Lower lobe of right lung (tissue), 2 donors: ENCODE results near the gene ROBO2. TPM values are rescaled to one million over a fixed set of nuclear protein-coding genes. Genes with fewer than 3 reads are reported as not detected.

ENCODE experiments used
- ATAC-seq, 2 donors: fragments of 200-7000 bp; cut with Tn5 transposase; one replicate each; pipeline ENCODE4 v1.9.1; 2020 to 2022; ENCODE audit warnings: mild to moderate bottlenecking in 2 of 2, moderate library complexity in 2 of 2
- DNase-seq: peaks from one replicate; pipeline ENCODE4 v3.0.0-alpha.2; 2020
- H3K27ac ChIP-seq: fragments of 200-600 bp; one replicate; pipeline ENCODE4 v1.8.0; 2022
- H3K27me3 ChIP-seq: fragments of 200-600 bp; one replicate; pipeline ENCODE4 v1.8.0; 2022; ENCODE audit warnings: low read depth
- H3K36me3 ChIP-seq: fragments of 200-600 bp; one replicate; pipeline ENCODE4 v1.8.0; 2022; ENCODE audit warnings: mild to moderate bottlenecking
- H3K4me1 ChIP-seq: fragments of 200-600 bp; one replicate; pipeline ENCODE4 v1.8.0; 2022
- H3K4me3 ChIP-seq: fragments of 200-600 bp; one replicate; pipeline ENCODE4 v1.8.0; 2022; ENCODE audit warnings: mild to moderate bottlenecking
- H3K9me3 ChIP-seq: fragments of 200-600 bp; one replicate; pipeline ENCODE4 v1.8.0; 2022
- CTCF ChIP-seq: fragments of 200-600 bp; IDR thresholded peaks from one replicate; pipeline ENCODE4 v1.8.0; 2022; ENCODE audit warnings: antibody characterized with exemption, mild to moderate bottlenecking
- intact Hi-C: fragments of 100-400 bp; cut with DNase I; formaldehyde crosslinking; loops from one replicate; pipeline ENCODE4 v1.11.0; 2022
- total RNA-seq: library from RNA; stranded (reverse); fragmentation: NEBNext Ultra II Directional; extraction: Animal tissue kit (Norgen Biotek cat#: 25700); gene quantifications from one replicate; pipeline ENCODE4 v1.2.1, GENCODE V29; 2021
- donor health status: DM: no; HTN: yes; CAD: no; lungs with severe emphysema.

ROBO2 gene
- total RNA-seq, 1 donor from 2014 or later, result 11.8 TPM

GRCh38 chr3:77065750-77066149 is 25.9 kb downstream of the ROBO2 start:
- intact Hi-C loops, result no loop called here
- Histone ChIP-seq H3K27me3 (no peaks in the 10 kb centered on the region), H3K4me3 (no peak overlapping the region), H3K36me3 (no peaks in the 10 kb centered on the region), H3K27ac (no peak overlapping the region), H3K4me1 (no peaks in the 10 kb centered on the region), H3K9me3 (peaks cover 16% of the 10 kb centered on the region)
- no peak for TF ChIP-seq CTCF
- ATAC-seq (no peak), DNase-seq (no peak)

- Histone ChIP-seq H3K36me3 (no peaks in the 10 kb centered on the region), H3K27me3 (no peaks in the 10 kb centered on the region), H3K4me3 (no peak overlapping the region), H3K9me3 (peaks cover 15% of the 10 kb centered on the region), H3K4me1 (no peaks in the 10 kb centered on the region), H3K27ac (no peak overlapping the region)
- ATAC-seq (no peak), DNase-seq (no peak)
- intact Hi-C loops, result no loop called here
- TF ChIP-seq CTCF, result no peak
Observed at GRCh38 chr3:77066829-77067228, 26.9 kb downstream of the ROBO2 start.

- H3K27me3 ChIP-seq, result no peaks in the 10 kb centered on the region
- ATAC-seq (no peak), DNase-seq (no peak)
- no peak overlapping the region for H3K4me3 ChIP-seq
- TF ChIP-seq CTCF, result no peak
- H3K9me3 ChIP-seq, result no peaks in the 10 kb centered on the region
- intact Hi-C loops, result no loop called here
- no peaks in the 10 kb centered on the region for H3K4me1 ChIP-seq
- H3K36me3 ChIP-seq, result no peaks in the 10 kb centered on the region
- no peak overlapping the region for H3K27ac ChIP-seq
Observed at GRCh38 chr3:77068808-77069207, 28.9 kb downstream of the ROBO2 start.

DNA sequence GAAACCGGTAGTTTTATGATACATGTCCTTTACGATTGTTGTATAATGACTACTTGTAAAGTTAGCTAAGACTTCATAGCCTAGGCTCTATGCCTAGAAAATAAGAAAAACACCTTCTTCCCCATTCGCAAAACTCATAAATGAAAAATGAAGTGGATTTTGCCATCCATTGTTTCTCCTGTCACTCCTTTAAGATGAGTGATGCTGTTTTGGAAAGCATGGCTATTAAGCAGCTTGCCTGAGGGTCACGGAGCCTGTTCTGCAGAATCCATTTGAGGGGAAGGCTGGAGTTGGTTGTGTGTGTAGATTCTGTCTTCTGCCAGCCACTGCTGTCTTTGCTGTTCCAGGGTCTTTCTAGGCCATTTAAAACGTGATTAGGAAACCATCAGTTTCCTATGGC is 31.5 kb downstream of the ROBO2 start:
- Histone ChIP-seq H3K4me1 (no peaks in the 10 kb centered on the region), H3K27ac (no peak overlapping the region), H3K36me3 (no peaks in the 10 kb centered on the region), H3K4me3 (no peak overlapping the region), H3K9me3 (no peaks in the 10 kb centered on the region), H3K27me3 (no peaks in the 10 kb centered on the region)
- ATAC-seq (no peak), DNase-seq (no peak)
- intact Hi-C loops, result no loop called here
- TF ChIP-seq CTCF, result no peak

GRCh38 chr3:77071809-77072208 is 31.9 kb downstream of the ROBO2 start:
- DNase-seq (no peak), ATAC-seq (no peak)
- Histone ChIP-seq H3K4me3 (no peak overlapping the region), H3K27me3 (no peaks in the 10 kb centered on the region), H3K36me3 (no peaks in the 10 kb centered on the region), H3K9me3 (no peaks in the 10 kb centered on the region), H3K27ac (no peak overlapping the region), H3K4me1 (no peaks in the 10 kb centered on the region)
- intact Hi-C loops, result no loop called here
- TF ChIP-seq CTCF, result no peak

DNA sequence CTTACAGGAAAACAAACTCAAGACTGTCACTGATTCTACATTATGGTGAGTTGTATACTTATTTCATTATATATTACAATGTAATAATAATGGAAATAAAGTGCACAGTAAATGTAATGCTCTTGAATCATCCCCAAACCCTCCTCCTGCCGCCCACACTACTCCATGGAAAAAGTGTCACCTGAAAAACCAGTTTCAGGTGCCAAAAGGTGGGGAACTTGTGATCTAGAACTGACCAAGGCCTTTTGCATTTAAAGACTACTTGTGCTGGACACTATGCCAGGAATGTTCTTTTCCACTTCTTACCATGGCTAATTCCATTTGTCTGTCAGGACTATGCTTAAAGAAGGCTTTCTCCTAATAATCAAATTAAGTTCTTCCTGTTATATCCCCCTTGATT is 32.3 kb downstream of the ROBO2 start:
- intact Hi-C loops, result no loop called here
- ATAC-seq, result no peak
- Histone ChIP-seq H3K36me3 (no peaks in the 10 kb centered on the region), H3K4me3 (no peak overlapping the region), H3K27me3 (no peaks in the 10 kb centered on the region), H3K9me3 (no peaks in the 10 kb centered on the region), H3K27ac (no peak overlapping the region), H3K4me1 (no peaks in the 10 kb centered on the region)
- TF ChIP-seq CTCF, result no peak
- DNase-seq, result no peak
